Measurements from ENCODE around the gene ALLC.

DNA sequence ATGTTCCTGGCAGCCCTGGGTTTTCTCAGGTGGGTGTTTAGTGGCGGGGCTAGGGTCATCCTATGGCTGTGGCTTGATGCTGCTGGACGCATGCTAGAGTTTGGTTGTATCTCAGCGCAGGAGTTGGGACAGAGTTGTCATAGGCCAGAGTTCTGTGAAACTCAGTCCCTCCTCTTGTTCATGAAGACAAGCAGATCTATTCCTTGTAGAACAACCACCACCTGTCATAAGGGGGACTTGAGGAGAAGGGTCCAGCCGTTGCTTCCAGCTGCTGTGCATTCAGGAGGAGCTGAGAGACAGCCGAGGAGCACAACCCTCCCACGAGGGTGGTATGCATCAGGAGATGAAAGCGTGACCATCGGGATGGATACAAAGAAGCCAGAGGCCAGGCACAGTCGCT, 71.8 kb downstream of the ALLC start:
- TF ChIP-seq, protein P1, sequence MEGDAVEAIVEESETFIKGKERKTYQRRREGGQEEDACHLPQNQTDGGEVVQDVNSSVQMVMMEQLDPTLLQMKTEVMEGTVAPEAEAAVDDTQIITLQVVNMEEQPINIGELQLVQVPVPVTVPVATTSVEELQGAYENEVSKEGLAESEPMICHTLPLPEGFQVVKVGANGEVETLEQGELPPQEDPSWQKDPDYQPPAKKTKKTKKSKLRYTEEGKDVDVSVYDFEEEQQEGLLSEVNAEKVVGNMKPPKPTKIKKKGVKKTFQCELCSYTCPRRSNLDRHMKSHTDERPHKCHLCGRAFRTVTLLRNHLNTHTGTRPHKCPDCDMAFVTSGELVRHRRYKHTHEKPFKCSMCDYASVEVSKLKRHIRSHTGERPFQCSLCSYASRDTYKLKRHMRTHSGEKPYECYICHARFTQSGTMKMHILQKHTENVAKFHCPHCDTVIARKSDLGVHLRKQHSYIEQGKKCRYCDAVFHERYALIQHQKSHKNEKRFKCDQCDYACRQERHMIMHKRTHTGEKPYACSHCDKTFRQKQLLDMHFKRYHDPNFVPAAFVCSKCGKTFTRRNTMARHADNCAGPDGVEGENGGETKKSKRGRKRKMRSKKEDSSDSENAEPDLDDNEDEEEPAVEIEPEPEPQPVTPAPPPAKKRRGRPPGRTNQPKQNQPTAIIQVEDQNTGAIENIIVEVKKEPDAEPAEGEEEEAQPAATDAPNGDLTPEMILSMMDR (conservative IDR thresholded peaks at IDR 0.05 in 1 of 2, IDR thresholded peaks at IDR 0.05 in 1 of 2; ENCODE audit: low read depth in 1 of 2, low read length in 2 of 2), result no peak
- no peak for TF ChIP-seq EZH2 (IDR thresholded peaks at IDR 0.05; ENCODE audit: low read length, missing control alignments)
